ENCODE data around the gene PRODH.
"Not testable (repeated sequence)": the region's sequence is repeated elsewhere in the genome, so short reads cannot be mapped to it uniquely, and the experiment has no call there.

PRODH gene

GRCh38 chr22:18912264-18912946, 23.7 kb downstream of the PRODH start:
- not testable (repeated sequence) for H3K4me3 ChIP-seq (ENCODE audit: low read depth, low read length); DNase-seq (ENCODE audit: low read depth)

GRCh38 chr22:18911535-18911934, 24.6 kb downstream of the PRODH start:
- not testable (repeated sequence) for H3K4me3 ChIP-seq (ENCODE audit: low read depth, low read length); DNase-seq (ENCODE audit: low read depth)

GRCh38 chr22:18909556-18909955, 26.5 kb downstream of the PRODH start:
- H3K4me3 ChIP-seq (ENCODE audit: low read depth, low read length) = no peak overlapping the region
- no peak for TF ChIP-seq CTCF (IDR thresholded peaks at IDR 0.05; ENCODE audit: control insufficient read depth, extremely low read depth, insufficient read depth)
- no peak for DNase-seq (ENCODE audit: low read depth)

GRCh38 chr22:18906896-18907295, 29.2 kb downstream of the PRODH start:
- no peak for DNase-seq (ENCODE audit: low read depth)
- no peak overlapping the region for H3K4me3 ChIP-seq (ENCODE audit: low read depth, low read length)
- no peak for TF ChIP-seq CTCF (IDR thresholded peaks at IDR 0.05; ENCODE audit: control insufficient read depth, extremely low read depth, insufficient read depth)

GRCh38 chr22:18906410-18906745, 29.7 kb downstream of the PRODH start:
- not testable (repeated sequence) for H3K4me3 ChIP-seq (ENCODE audit: low read depth, low read length); DNase-seq (ENCODE audit: low read depth)

- TF ChIP-seq CTCF (IDR thresholded peaks at IDR 0.05; ENCODE audit: control insufficient read depth, extremely low read depth, insufficient read depth) = no peak
- H3K4me3 ChIP-seq (ENCODE audit: low read depth, low read length) = no peak within 1 kb of the TSS
- DNase-seq (ENCODE audit: low read depth) = no peak
Observed at GRCh38 chr22:18905540-18906409, 30.3 kb downstream of the PRODH start, which contains the start of gene DGCR6. Gene DGCR6, plus strand, starts transcription at chr22:18906320. Its CDS starts 55 bp downstream, at chr22:18906375.

- DNase-seq (ENCODE audit: low read depth) = not testable (repeated sequence)
Observed at GRCh38 chr22:18896037-18896657, 39.9 kb downstream of the PRODH start.

GRCh38 chr22:18893775-18894174, 42.3 kb downstream of the PRODH start:
- DNase-seq (ENCODE audit: low read depth); H3K4me3 ChIP-seq (ENCODE audit: low read depth, low read length): not testable (repeated sequence)

More at GRCh38 chr22:18896037-18896657, 39.9 kb downstream of the PRODH start:
- not testable (repeated sequence) for H3K4me3 ChIP-seq (ENCODE audit: low read depth, low read length)

- not testable (repeated sequence) for H3K4me3 ChIP-seq (ENCODE audit: low read depth, low read length); DNase-seq (ENCODE audit: low read depth)
Observed at GRCh38 chr22:18890510-18891192, 45.4 kb downstream of the PRODH start.

- no peak for TF ChIP-seq CTCF (IDR thresholded peaks at IDR 0.05; ENCODE audit: control insufficient read depth, extremely low read depth, insufficient read depth)
Observed at GRCh38 chr22:18888115-18888514, 48.0 kb downstream of the PRODH start.

GRCh38 chr22:18884465-18884864, 51.6 kb downstream of the PRODH start:
- H3K4me3 ChIP-seq (ENCODE audit: low read depth, low read length); DNase-seq (ENCODE audit: low read depth): not testable (repeated sequence)

More at GRCh38 chr22:18888115-18888514, 48.0 kb downstream of the PRODH start:
- DNase-seq (ENCODE audit: low read depth) = no peak
- H3K4me3 ChIP-seq (ENCODE audit: low read depth, low read length) = no peak overlapping the region

GRCh38 chr22:18881260-18881659, 54.8 kb downstream of the PRODH start:
- not testable (repeated sequence) for DNase-seq (ENCODE audit: low read depth); H3K4me3 ChIP-seq (ENCODE audit: low read depth, low read length)

All from LNCaP clone FGC (cell line).